ENCODE measurements around the gene POLK. TPM values are rescaled to one million over a fixed set of nuclear protein-coding genes. Genes with fewer than 3 reads are reported as not detected.

POLK gene
- total and polyA plus RNA-seq, 2 of the 8 experiments (the other 6 are each of a cell fraction or from before 2014, with no cell fraction given): 2.0 to 9.0 TPM

- H2BK120ac ChIP-seq (replicated peaks; ENCODE audit: low read depth, low read length): no peak overlapping the region
- no peaks in the 10 kb centered on the region for H4K20me1 ChIP-seq (replicated peaks in 1 of 2; ENCODE audit: control insufficient read depth in 1 of 2, insufficient read depth in 2 of 2, low read length in 2 of 2)
- no peak overlapping the region for H2BK15ac ChIP-seq (ENCODE audit: low read length)
- DNase-seq (ENCODE audit: low read depth in 1 of 2, low spot score in 2 of 2) (no peak), FAIRE-seq (no peak)
- H3K4me1 ChIP-seq (replicated peaks in 1 of 4; ENCODE audit: control insufficient read depth in 3 of 4, insufficient read depth in 4 of 4, low read length in 3 of 4): no peaks in the 10 kb centered on the region
- POLR2A ChIA-PET (ENCODE audit: partially characterized antibody): no interaction called here
- H2AK5ac ChIP-seq (ENCODE audit: low read depth, low read length): no peak overlapping the region
- H3K27ac ChIP-seq (ENCODE audit: low read depth, low read length): no peak overlapping the region
- no peaks in the 10 kb centered on the region for H3K27me3 ChIP-seq (replicated peaks in 1 of 4; ENCODE audit: control insufficient read depth in 3 of 4, extremely low read depth in 1 of 4, insufficient read depth in 3 of 4, low read length in 3 of 4)
- H3K18ac ChIP-seq (ENCODE audit: extremely low read depth, low read length): no peak overlapping the region
- H3K9me3 ChIP-seq (ENCODE audit: insufficient read depth in 2 of 2, low read depth in 1 of 2, low read length in 1 of 2): no peaks in the 10 kb centered on the region
- no peak overlapping the region for H4K91ac ChIP-seq (replicated peaks; ENCODE audit: insufficient read length, low read length)
- CTCF ChIA-PET (ENCODE audit: partially characterized antibody): no interaction called here
- H3K4me2 ChIP-seq (ENCODE audit: insufficient read depth in 1 of 2, low read depth in 2 of 2, low read length in 2 of 2): no peak overlapping the region
- 92% methylated on average over 2 of the region's 2 CpGs; no CpG with 5 or more reads in 1 of the 2 experiments for WGBS, 2 experiments (ENCODE audit: extremely low coverage in 1 of 2, insufficient coverage in 1 of 2, insufficient read length in 1 of 2, insufficient replicate concordance in 2 of 2, low coverage in 1 of 2, low lambda C conversion rate in 2 of 2, missing lambda C conversion rate in 1 of 2)
- no peak overlapping the region for H4K8ac ChIP-seq (ENCODE audit: extremely low read depth, insufficient read depth, low read length)
- H2BK5ac ChIP-seq (ENCODE audit: low read depth, low read length): no peak overlapping the region
- H3K79me1 ChIP-seq (ENCODE audit: low read depth, low read length): no peaks in the 10 kb centered on the region
- no peak overlapping the region for H2BK20ac ChIP-seq (ENCODE audit: low read length)
- H3K23me2 ChIP-seq (ENCODE audit: low read depth, low read length): no peaks in the 10 kb centered on the region
- TF ChIP-seq TBP (IDR thresholded peaks at IDR 0.05; ENCODE audit: low read depth, low read length): no peak
- no peak for TF ChIP-seq BCL11A (IDR thresholded peaks at IDR 0.05; ENCODE audit: low read depth in 2 of 2, low read length in 2 of 2)
- TF ChIP-seq HDAC6 (IDR thresholded peaks at IDR 0.05; ENCODE audit: low read depth, low read length): no peak
- TF ChIP-seq JUN (IDR thresholded peaks at IDR 0.05; ENCODE audit: low read depth, low read length): no peak
- TF ChIP-seq RNF2 (IDR thresholded peaks at IDR 0.05; ENCODE audit: borderline replicate concordance, low read depth, low read length, missing control alignments, poor library complexity, severe bottlenecking): no peak
- no peak for TF ChIP-seq KDM1A (IDR thresholded peaks at IDR 0.05; ENCODE audit: borderline replicate concordance, low read length)
- no peak for TF ChIP-seq TEAD4 (IDR thresholded peaks at IDR 0.05; ENCODE audit: low read depth, low read length)
- TF ChIP-seq SP1 (IDR thresholded peaks at IDR 0.05; ENCODE audit: low read depth, low read length): no peak
- no peak for TF ChIP-seq TAF1 (IDR thresholded peaks at IDR 0.05; ENCODE audit: low read depth, low read length)
- no peak for TF ChIP-seq RAD21 (IDR thresholded peaks at IDR 0.05 in 1 of 2, conservative IDR thresholded peaks at IDR 0.05 in 1 of 2; ENCODE audit: low read depth in 2 of 2, low read length in 2 of 2)
- TF ChIP-seq MAFK (IDR thresholded peaks at IDR 0.05; ENCODE audit: low read depth, low read length): no peak
- TF ChIP-seq SUZ12 (IDR thresholded peaks at IDR 0.05; ENCODE audit: low read length): no peak
- no peaks in the 10 kb centered on the region for H3K36me3 ChIP-seq (ENCODE audit: control insufficient read depth in 2 of 4, insufficient read depth in 4 of 4, low read length in 3 of 4)
- no peak overlapping the region for H3K14ac ChIP-seq (ENCODE audit: insufficient read length)
- H2AFZ ChIP-seq (ENCODE audit: low read length): no peak overlapping the region
- no peak overlapping the region for H3K4me3 ChIP-seq (ENCODE audit: extremely low read depth in 1 of 4, insufficient read depth in 2 of 4, low read depth in 3 of 4, low read length in 4 of 4)
- no peak overlapping the region for H3K56ac ChIP-seq (replicated peaks; ENCODE audit: insufficient read length, low read depth, low read length)
- no peaks in the 10 kb centered on the region for H3K79me2 ChIP-seq (ENCODE audit: control insufficient read depth in 1 of 2, insufficient read depth in 2 of 2, low read length in 2 of 2)
- H3K23ac ChIP-seq (ENCODE audit: insufficient read length): no peak overlapping the region
- H4K5ac ChIP-seq (ENCODE audit: insufficient read length, low read depth, low read length): no peak overlapping the region
- no peak overlapping the region for H3K9ac ChIP-seq (replicated peaks in 1 of 4; ENCODE audit: extremely low read depth in 1 of 4, low read depth in 3 of 4, low read length in 3 of 4)
- H3K4ac ChIP-seq (replicated peaks; ENCODE audit: insufficient read length, low read depth, low read length): no peak overlapping the region
- no peak overlapping the region for H2BK12ac ChIP-seq (ENCODE audit: low read depth, low read length)
These were observed 119.2 kb downstream of the POLK start for GRCh38 chr5:75630875-75631274.
